GM18867 (cell line): ENCODE results near the gene GPR142.

Source experiments
- ATAC-seq: cut with Tn5 transposase; IDR thresholded peaks from one replicate; pipeline ENCODE4 v1.9.1; 2021; ENCODE audit warnings: mild to moderate bottlenecking, moderate library complexity; ENCODE audit not compliant: unreplicated experiment

Gene GPR142

GRCh38 chr17:74417178-74418045 lies 50.1 kb downstream of the GPR142 start:
- peak; percentile 68 for ATAC-seq

DNA sequence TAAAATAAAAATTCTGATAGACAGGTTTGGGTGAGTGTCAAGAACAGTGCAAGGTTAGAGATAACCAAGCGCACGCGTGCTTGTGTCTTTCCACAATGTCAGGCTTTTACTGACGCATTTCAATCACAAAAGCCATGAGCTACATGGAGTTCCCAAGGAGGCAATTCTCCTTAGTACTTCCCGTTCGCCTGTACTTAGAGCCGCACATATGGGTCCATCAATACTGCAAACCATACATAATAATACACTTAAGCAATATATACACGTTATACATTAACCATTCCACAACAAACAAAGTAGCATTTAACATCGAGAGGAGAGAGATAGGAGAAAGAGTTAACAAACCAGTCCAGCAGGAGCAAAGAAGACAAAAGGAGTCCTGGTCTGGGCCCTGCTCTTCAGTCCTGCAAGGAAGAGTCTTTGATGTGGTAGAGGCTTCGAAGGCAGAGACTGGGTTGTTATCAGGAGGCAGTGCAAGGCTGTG lies 52.7 kb downstream of the GPR142 start:
- ATAC-seq, result no peak
